ENCODE results near the gene HIGD2A.

The HIGD2A gene

GRCh38 chr5:176412517-176413254 lies 24.1 kb downstream of the HIGD2A start:
- no peak for DNase-seq (ENCODE audit: low read depth)

GRCh38 chr5:176413255-176413565 lies 24.7 kb downstream of the HIGD2A start:
- no peak overlapping the region for H3K4me3 ChIP-seq (replicated peaks; ENCODE audit: low read depth, low read length)
- peak; percentile 14 for DNase-seq (ENCODE audit: low read depth)
- TF ChIP-seq CTCF (IDR thresholded peaks at IDR 0.05; ENCODE audit: low read length, missing control alignments) = no peak

More at GRCh38 chr5:176412517-176413254, 24.1 kb downstream of the HIGD2A start:
- no peak for TF ChIP-seq CTCF (IDR thresholded peaks at IDR 0.05; ENCODE audit: low read length, missing control alignments)
- H3K4me3 ChIP-seq (replicated peaks; ENCODE audit: low read depth, low read length) = no peak overlapping the region

- no peak overlapping the region for H3K4me3 ChIP-seq (replicated peaks; ENCODE audit: low read depth, low read length)
- TF ChIP-seq CTCF (IDR thresholded peaks at IDR 0.05; ENCODE audit: low read length, missing control alignments) = no peak
- no peak for DNase-seq (ENCODE audit: low read depth)
Observed at GRCh38 chr5:176413709-176414191, 25.2 kb downstream of the HIGD2A start.

GRCh38 chr5:176414704-176415103 lies 26.2 kb downstream of the HIGD2A start:
- no peak for TF ChIP-seq CTCF (IDR thresholded peaks at IDR 0.05; ENCODE audit: low read length, missing control alignments)
- no peak overlapping the region for H3K4me3 ChIP-seq (replicated peaks; ENCODE audit: low read depth, low read length)
- DNase-seq (ENCODE audit: low read depth) = no peak

GRCh38 chr5:176415240-176415951 lies 26.8 kb downstream of the HIGD2A start:
- H3K4me3 ChIP-seq (replicated peaks; ENCODE audit: low read depth, low read length) = peak overlapping the region; percentile 76
- no peak for TF ChIP-seq CTCF (IDR thresholded peaks at IDR 0.05; ENCODE audit: low read length, missing control alignments)
- DNase-seq (ENCODE audit: low read depth) = no peak

GRCh38 chr5:176415952-176416924 lies 27.7 kb downstream of the HIGD2A start, which contains the start of gene CLTB:
CLTB (minus strand) TSS chr5:176416539; CDS start chr5:176416363, 176 bp downstream.
- peak; percentile 11 for TF ChIP-seq CTCF (IDR thresholded peaks at IDR 0.05; ENCODE audit: low read length, missing control alignments)
- peak; percentile 80 for DNase-seq (ENCODE audit: low read depth)
- peak within 1 kb of the TSS; percentile 76 for H3K4me3 ChIP-seq (replicated peaks; ENCODE audit: low read depth, low read length)
